Renal cortex interstitium (tissue), 11 donors: ENCODE results near the gene USP4. TPM values are rescaled to one million over a fixed set of nuclear protein-coding genes. Genes with fewer than 3 reads are reported as not detected.
"Not testable (repeated sequence)": the region's sequence is repeated elsewhere in the genome, so short reads cannot be mapped to it uniquely, and the experiment has no call there.

Experiments used
- DNase-seq, 11 donors: peaks; one replicate each; pipeline ENCODE4 v3.0.0-alpha.2; 2013; ENCODE audit warnings: low read depth in 9 of 11, low spot score in 4 of 11; ENCODE audit errors: extremely low read depth in 1 of 11
- polyA plus RNA-seq, 3 donors: library from polyadenylated mRNA; unstranded; fragments of 120-200 nt; gene quantifications; one replicate each; pipeline ENCODE4 v1.2.1, GENCODE V29; 2013; ENCODE audit not compliant: insufficient read length in 3 of 3

Gene USP4
- polyA plus RNA-seq, 3 donors = 61.2 to 77.5 (median 66.5) TPM

GRCh38 chr3:49269443-49270155 lies 70.3 kb downstream of the USP4 start:
- no peak for DNase-seq

DNA sequence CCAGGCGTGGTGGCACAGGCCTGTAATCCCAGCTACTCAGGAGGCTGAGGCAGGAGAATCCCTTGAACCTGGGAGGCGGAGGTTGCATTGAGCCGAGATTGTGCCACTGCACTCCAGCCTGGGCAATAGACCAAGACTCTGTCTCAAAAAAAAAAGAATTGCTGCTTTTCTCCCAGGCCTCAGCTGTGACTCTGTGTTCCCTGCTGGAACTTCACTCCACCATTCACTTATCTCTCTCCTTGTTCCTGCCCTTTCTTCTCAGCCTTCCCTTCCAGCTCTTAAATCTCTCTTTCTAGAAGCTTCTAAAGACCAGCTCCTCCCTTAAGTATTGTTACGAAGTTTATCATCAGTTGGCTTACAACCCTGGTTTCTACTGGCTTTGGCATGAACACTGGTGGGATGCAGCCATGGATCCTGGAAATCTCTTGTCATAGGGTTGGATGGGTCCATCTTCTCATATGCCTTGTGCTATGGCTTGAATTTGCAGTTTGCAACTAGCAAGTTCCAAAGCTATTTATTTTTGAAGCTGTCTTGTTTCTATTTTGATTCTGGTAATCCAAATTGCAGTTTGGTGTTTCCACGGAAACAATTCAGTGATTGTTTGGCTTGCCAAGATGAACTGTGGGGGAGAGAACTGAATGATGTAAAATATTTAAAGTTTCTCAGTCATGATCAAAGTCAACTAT lies 73.3 kb downstream of the USP4 start:
- DNase-seq = no peak

- DNase-seq = no peak
These were observed 74.0 kb downstream of the USP4 start for GRCh38 chr3:49265661-49266386.

DNA sequence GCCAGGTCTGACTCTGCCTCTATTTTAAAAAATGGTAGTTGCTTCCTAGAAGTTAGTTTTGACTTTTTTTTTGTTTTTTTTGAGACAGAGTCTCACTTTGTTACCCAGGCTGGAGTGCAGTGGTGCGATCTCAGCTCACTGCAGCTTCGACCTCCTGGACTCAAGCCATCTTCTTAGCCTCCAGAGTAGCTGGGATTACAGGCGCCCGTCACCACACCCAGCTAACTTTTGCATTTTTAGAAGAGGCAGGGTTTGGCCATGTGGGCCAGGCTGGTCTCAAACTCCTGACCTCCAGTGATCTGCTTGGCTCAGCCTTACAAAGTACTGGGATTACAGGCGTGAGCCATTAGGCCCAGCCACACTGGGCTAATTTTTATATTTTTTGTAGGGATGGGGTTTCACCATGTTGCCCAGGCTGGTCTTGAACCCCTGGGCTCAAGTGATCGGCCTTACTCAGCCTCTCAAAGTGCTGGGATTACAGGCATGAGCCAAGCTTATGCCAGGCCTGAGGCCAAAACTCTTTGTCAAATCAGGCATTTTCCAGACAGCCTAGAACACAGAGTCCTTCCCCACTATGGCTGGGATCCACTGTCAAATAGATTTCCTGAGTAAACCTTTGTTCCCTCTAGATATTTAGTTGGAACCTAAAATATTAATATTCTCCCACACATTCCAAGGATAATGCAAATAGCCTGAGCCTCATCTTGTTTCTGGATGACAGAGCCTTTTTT lies 76.5 kb downstream of the USP4 start:
- DNase-seq = no peak

DNA sequence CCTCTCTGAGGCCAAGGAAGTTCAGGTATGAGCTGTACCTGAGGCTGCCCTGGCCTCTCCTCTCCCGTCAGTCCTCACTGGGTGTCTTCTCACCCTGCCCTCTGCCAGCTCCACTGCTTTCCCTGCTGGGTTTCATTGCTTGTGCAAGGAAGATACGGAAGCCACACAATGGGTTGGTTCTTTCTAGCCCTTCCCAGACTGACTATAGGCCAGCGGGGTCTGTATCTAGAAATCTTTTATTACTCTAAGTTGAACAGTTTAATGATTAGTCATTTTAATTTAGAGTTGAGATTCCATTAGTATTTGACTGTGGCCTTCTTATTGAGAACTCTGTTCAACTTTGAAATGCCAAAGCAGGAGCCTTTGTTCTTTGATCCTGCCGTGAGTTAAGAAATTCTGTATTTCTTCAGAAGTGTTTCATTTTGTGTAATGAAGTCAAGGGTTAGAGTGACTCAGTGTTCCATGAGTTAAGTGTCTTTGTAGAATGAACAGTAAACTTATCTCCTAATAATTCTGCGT lies 79.0 kb downstream of the USP4 start:
- DNase-seq = no peak

DNA sequence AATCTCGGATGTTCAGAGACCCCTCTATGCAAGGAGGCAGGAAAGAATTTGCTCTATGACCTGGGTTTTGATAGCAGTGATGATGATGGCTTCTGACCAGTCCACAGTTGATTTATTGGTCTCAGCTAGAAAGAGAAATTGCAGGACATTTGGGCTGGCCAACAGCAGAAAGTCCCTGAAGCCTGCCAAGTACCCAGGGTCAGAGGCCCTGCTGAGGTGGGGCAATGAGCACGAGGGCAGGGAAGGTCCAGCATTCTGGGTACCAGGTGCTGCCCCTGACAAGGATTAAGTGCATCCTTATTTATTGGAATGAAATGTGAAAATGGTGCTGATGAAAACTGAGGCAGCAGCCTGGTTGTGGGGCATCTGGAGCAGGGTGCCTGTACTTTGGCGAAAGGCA lies 82.7 kb downstream of the USP4 start:
- DNase-seq = no peak

DNA sequence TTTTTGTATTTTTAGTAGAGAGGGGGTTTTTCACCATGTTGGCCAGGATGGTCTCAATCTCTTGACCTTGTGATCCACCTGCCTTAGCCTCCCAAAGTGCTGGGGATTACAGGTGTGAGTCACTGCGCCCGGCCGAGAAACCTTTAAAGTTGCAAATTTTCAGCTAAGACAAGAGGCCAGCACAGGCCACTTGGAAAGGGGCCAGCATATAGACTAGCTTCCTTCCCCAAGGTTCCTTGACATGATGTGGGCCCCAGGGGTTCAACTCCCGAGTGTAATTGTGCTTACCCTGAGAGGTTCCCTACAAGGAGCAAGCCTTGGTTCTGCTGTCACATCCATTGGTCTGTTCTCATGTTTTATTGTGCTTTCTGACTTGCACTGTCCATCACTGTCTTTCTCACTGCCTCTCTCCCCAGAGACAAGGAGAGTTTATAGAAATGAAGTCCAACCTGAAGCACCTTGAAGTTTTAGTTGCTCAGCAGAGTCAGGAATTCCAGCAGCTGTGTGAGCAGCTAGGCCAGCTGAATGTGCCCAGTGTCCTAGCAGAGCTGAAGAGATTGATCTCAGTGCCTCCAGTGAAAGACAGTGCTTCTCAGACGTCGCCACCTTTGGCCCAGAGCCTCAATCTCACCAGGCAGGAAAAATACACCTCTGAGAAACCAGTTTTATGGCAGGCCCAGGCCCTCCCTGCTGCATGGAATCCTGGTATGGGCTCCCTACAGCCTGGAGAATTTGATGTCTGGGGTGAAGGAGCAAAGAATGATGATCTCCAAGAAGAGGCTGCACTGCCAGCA lies 83.9 kb downstream of the USP4 start:
- DNase-seq = no peak

- DNase-seq = no peak
These were observed 84.7 kb downstream of the USP4 start for GRCh38 chr3:49255112-49255511.

DNA sequence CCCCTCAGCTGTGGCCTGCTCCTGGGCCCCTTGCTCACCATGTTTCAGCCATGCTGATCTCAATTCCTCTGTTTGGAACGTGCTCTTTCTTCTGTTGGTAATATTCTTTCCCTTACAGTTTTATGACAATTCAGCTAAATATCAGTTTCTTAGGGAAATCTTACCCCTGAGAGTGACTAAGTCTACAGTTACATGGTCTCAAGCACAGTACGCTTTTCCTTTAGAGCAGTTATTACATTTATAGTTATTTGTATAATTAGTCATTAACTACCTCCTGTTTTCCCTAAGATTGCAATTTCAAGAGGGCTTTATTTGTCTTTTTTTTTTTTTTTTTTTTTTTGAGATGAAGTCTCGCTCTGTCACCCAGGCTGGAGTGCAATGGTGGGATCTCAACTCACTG lies 86.3 kb downstream of the USP4 start:
- no peak for DNase-seq

DNA sequence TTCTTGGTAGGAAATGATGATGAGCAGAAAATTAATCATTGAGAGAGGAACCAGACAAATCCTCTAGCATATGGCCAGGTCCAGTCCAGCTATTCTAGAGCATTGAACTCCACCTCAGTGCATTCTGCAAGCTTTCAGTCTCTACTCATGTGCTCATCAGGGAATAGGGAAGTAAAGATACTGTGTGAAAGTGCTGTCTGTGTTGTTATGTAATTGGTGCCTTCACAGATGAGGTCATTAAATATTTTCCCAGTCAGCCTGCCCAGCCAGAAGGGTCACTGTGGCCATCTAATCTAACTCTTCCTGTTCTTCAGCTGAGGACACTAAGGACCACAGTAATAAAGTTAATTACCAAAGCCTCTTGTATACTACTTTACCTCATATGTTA lies 91.0 kb downstream of the USP4 start:
- no peak for DNase-seq

DNA sequence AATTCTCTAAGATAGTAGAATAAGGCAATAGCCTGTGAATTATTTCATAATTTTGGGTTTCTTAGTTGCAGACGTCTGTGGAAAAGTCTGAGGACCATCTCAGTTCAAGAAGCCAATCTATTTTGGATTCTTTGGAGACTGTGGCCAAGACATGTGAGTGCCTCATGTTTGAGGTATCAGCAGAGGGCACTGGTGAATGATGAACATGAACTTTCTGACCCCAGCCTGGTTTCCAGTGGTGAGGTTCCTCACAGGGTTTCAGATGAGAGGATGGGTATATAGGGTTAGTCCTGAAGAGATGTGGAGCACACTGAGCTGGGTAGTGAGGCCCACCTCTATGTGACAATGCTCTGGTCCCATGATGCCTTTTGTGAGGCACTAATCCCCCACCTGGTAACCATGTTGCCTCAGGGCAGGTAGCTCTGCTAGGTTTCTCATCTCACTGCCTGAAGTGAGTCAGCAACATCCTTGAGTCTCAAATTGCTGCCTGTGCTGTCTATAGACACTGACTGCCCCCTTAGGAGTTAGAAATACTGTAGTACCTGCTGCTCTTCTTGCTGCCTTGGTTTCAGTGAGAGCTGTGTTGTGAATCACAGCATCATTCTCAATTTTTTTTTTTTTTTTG lies 95.2 kb downstream of the USP4 start:
- no peak for DNase-seq

GRCh38 chr3:49240091-49240490 lies 99.8 kb downstream of the USP4 start:
- not testable (repeated sequence) for DNase-seq

DNA sequence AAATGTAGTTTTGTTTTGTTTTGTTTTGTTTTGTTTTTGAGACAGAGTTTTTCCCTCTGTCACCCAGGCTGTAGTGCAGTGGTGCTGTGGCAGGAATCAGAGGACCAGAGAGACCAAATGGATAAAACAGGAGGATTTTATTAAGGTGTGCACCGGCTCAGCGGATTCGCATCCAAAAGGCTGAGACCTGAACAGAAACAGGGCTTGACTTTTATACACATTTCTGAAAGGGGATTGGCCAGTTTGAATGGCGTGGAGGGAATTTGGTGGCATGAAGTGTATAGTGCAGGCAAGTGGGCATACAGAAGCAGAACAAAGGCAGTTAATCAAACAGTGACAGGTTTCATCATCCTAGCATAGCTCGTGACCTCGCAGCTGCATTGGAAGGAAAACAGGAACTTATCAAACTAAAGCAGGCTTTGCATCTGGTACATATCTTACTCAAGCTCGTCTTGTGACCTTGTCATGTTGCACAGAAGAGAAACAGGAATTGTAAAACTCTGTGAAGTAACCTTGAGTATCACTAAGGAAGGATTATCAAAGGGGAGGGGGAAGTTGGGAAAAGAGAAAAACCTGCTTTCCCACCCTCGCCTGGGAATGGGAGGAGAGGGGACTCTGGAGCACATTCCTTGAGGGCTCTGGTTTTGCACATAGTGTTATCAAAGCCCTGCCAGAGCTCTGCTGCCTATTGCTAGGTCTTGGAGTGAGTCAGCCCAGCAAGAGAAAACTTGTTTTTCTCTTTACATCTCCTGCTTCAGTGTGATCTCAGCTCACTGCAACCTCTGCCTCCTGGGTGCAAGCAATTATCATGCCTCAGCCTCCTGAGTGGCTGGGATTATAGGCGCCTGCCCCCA lies 101.4 kb downstream of the USP4 start:
- no peak for DNase-seq

GRCh38 chr3:49237344-49237743 lies 102.5 kb downstream of the USP4 start:
- no peak for DNase-seq

DNA sequence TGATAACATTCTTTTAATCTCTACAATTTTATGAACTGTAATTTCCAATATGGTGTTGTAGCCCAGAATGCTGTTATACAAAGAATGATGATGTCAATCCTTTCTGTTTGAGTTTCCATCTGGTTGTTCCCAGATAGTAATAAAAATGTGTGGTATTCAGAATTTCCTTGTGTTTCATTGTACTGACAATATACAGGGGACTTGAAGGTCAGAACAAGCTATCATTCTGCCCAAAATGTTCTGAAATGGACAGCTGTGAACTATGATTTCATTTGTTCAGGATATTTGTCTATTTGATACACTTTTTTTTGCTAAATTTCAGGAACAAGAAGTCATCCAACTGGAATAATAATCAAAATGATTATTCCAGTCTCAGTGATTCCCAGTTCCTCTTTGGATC lies 103.6 kb downstream of the USP4 start:
- no peak for DNase-seq

DNA sequence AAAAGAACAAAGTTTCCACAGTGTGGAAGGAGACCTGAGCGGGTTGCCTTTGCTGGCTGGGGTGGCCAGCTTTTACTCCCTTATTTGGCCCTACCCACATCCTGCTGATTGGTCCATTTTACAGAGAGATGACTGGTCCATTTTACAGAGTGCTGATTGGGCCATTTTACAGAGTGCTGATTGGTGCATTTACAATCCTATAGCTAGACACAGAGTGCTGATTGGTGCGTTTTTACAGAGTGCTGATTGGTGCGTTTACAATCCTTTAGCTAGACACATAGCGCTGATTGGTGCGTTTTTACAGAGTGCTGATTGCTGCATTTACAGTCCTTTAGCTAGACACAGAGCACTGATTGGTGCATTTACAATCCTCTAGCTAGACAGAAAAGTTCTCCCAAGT lies 111.0 kb downstream of the USP4 start:
- not testable (repeated sequence) for DNase-seq
